Astrocyte (in vitro differentiated cells and primary cell): ENCODE data around the gene ANKRD13C. TPM values are rescaled to one million over a fixed set of nuclear protein-coding genes. Genes with fewer than 3 reads are reported as not detected.
A peak's percentile ranks its signal among the peaks of the same experiment; 100 is the strongest.

Source experiments
- DNase-seq: peaks from one replicate; pipeline ENCODE4 v3.0.0-alpha.2; 2010; ENCODE audit warnings: low read depth
- FAIRE-seq: peaks from 2 replicates; lab custom pipeline; 2011; peaks lifted over from hg19 to GRCh38; lab: Jason Lieb, UNC
- H2AFZ ChIP-seq: 2 replicates; pipeline ENCODE4 v1.6.0; 2012; ENCODE audit warnings: low read depth, low read length, inconsistent platforms
- H3K27ac ChIP-seq: 2 replicates; pipeline ENCODE4 v1.5.1; 2011; ENCODE audit warnings: low read depth, low read length, inconsistent platforms
- H3K27me3 ChIP-seq: 2 replicates; pipeline ENCODE4 v1.6.0; 2011; ENCODE audit warnings: low read length, inconsistent platforms; ENCODE audit not compliant: insufficient read depth
- H3K36me3 ChIP-seq: 2 replicates; pipeline ENCODE4 v1.5.1; 2011; ENCODE audit warnings: low read length, inconsistent platforms; ENCODE audit not compliant: insufficient read depth
- H3K4me1 ChIP-seq: 2 replicates; pipeline ENCODE4 v1.5.1; 2011; ENCODE audit warnings: low read length, inconsistent platforms; ENCODE audit not compliant: insufficient read depth
- H3K4me2 ChIP-seq: 2 replicates; pipeline ENCODE4 v1.6.0; 2012; ENCODE audit warnings: low read length, inconsistent platforms
- H3K4me3 ChIP-seq: 2 replicates; pipeline ENCODE4 v1.5.1; 2011; ENCODE audit warnings: low read depth, mild to moderate bottlenecking, low read length, inconsistent platforms; ENCODE audit not compliant: insufficient read depth
- H3K79me2 ChIP-seq: 2 replicates; pipeline ENCODE4 v1.6.0; 2012; ENCODE audit warnings: mild to moderate bottlenecking, low read length, inconsistent platforms; ENCODE audit not compliant: insufficient read depth
- H3K9ac ChIP-seq: 2 replicates; pipeline ENCODE4 v1.6.0; 2012; ENCODE audit warnings: mild to moderate bottlenecking, low read length, inconsistent platforms
- H3K9me3 ChIP-seq: 2 replicates; pipeline ENCODE4 v1.5.1; 2012; ENCODE audit warnings: low read depth, mild to moderate bottlenecking, low read length, inconsistent platforms; ENCODE audit not compliant: insufficient read depth
- H4K20me1 ChIP-seq: 2 replicates; pipeline ENCODE4 v1.6.0; 2012; ENCODE audit warnings: low read length, inconsistent platforms; ENCODE audit not compliant: insufficient read depth
- H3K27ac Mint-ChIP-seq: one replicate; pipeline ENCODE4 v1.8.0; 2021; ENCODE audit warnings: mild to moderate bottlenecking, mixed read lengths; ENCODE audit not compliant: unreplicated experiment
- H3K27me3 Mint-ChIP-seq: one replicate; pipeline ENCODE4 v1.8.0; 2021; ENCODE audit warnings: low read depth, mixed read lengths; ENCODE audit not compliant: unreplicated experiment
- H3K36me3 Mint-ChIP-seq: one replicate; pipeline ENCODE4 v1.8.0; 2021; ENCODE audit warnings: low read depth, mixed read lengths; ENCODE audit not compliant: unreplicated experiment
- H3K4me1 Mint-ChIP-seq: one replicate; pipeline ENCODE4 v1.8.0; 2021; ENCODE audit warnings: low read depth, mixed read lengths; ENCODE audit not compliant: unreplicated experiment
- H3K4me3 Mint-ChIP-seq: one replicate; pipeline ENCODE4 v1.8.0; 2021; ENCODE audit warnings: mild to moderate bottlenecking, moderate library complexity, mixed read lengths; ENCODE audit not compliant: unreplicated experiment
- H3K9me3 Mint-ChIP-seq: one replicate; pipeline ENCODE4 v1.8.0; 2021; ENCODE audit warnings: mild to moderate bottlenecking, mixed read lengths; ENCODE audit not compliant: unreplicated experiment
- EZH2 ChIP-seq: IDR thresholded peaks from 2 replicates; pipeline ENCODE4 v1.6.1; 2012; ENCODE audit warnings: mild to moderate bottlenecking, low read length, inconsistent platforms; ENCODE audit not compliant: insufficient read depth
- total RNA-seq: library from RNA; stranded (reverse); gene quantifications from 2 replicates; pipeline ENCODE4 v1.2.1, GENCODE V29; 2021
- TF ChIP-seq, protein P1 (sequence below): IDR thresholded peaks from 2 replicates; pipeline ENCODE4 v1.5.1; 2011; ENCODE audit warnings: low read depth, mild to moderate bottlenecking, inconsistent platforms, low read length, moderate library complexity; ENCODE audit not compliant: insufficient read depth

The ANKRD13C gene
- total RNA-seq, 1 donor from 2014 or later, result 22.0 TPM

DNA sequence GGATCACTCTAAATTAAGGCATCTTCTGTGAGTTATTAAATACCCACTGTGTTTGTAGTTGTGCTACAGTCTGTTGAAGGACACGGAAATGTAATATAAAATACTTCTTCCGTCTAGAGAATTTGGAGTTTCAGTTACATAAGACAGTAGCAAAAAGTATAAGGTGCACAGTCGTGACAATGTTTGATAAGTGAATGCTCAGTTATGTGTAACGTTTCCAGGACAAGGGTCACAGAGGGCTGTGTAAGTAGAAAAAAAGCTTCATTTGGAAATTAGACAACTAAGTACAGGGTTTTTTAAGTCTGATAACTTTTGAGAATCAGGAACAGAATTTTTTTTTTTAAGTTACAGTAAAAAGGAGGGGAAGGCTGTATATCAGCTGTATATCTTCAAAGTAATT is 105.8 kb downstream of the ANKRD13C start:
- peaks cover 32% of the 10 kb centered on the region for H4K20me1 ChIP-seq
- H3K9me3 Mint-ChIP-seq, result no peaks in the 10 kb centered on the region
- no peak overlapping the region for H3K4me3 ChIP-seq
- peaks cover 5% of the 10 kb centered on the region for H3K79me2 ChIP-seq
- no peak for DNase-seq
- H3K9me3 ChIP-seq, result no peaks in the 10 kb centered on the region
- no peaks in the 10 kb centered on the region for H3K4me1 ChIP-seq
- FAIRE-seq, result no peak
- no peak overlapping the region for H3K4me3 Mint-ChIP-seq
- no peak overlapping the region for H3K9ac ChIP-seq
- H3K27me3 Mint-ChIP-seq, result no peaks in the 10 kb centered on the region
- no peaks in the 10 kb centered on the region for H3K27me3 ChIP-seq
- H3K36me3 ChIP-seq, result peaks cover 75% of the 10 kb centered on the region
- no peak for TF ChIP-seq EZH2
- TF ChIP-seq, protein P1, sequence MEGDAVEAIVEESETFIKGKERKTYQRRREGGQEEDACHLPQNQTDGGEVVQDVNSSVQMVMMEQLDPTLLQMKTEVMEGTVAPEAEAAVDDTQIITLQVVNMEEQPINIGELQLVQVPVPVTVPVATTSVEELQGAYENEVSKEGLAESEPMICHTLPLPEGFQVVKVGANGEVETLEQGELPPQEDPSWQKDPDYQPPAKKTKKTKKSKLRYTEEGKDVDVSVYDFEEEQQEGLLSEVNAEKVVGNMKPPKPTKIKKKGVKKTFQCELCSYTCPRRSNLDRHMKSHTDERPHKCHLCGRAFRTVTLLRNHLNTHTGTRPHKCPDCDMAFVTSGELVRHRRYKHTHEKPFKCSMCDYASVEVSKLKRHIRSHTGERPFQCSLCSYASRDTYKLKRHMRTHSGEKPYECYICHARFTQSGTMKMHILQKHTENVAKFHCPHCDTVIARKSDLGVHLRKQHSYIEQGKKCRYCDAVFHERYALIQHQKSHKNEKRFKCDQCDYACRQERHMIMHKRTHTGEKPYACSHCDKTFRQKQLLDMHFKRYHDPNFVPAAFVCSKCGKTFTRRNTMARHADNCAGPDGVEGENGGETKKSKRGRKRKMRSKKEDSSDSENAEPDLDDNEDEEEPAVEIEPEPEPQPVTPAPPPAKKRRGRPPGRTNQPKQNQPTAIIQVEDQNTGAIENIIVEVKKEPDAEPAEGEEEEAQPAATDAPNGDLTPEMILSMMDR, result no peak
- no peaks in the 10 kb centered on the region for H3K4me1 Mint-ChIP-seq
- H3K27ac ChIP-seq, result no peak overlapping the region
- peak overlapping the region; percentile 31 for H3K27ac Mint-ChIP-seq
- peaks cover 11% of the 10 kb centered on the region for H3K36me3 Mint-ChIP-seq
- no peak overlapping the region for H2AFZ ChIP-seq
- H3K4me2 ChIP-seq, result no peak overlapping the region

DNA sequence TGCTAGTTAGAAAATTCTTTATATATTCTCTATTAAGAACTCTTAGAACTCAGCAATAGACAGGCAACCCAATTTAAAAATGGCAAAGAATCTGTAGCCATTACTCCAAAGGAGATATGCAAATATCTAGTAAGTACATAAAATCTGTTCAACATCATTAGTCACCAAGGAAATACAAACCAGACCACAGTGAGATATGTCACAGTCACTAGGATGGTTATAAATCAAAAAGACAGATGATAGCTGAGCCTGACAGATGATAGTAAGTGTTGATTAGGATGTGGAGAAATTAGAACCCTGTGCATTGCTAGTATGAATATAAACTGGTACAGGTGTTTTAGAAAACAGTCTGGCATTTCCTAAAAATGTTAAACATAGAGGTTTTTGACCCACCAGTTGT is 106.8 kb downstream of the ANKRD13C start:
- peaks cover 11% of the 10 kb centered on the region for H3K36me3 Mint-ChIP-seq

DNA sequence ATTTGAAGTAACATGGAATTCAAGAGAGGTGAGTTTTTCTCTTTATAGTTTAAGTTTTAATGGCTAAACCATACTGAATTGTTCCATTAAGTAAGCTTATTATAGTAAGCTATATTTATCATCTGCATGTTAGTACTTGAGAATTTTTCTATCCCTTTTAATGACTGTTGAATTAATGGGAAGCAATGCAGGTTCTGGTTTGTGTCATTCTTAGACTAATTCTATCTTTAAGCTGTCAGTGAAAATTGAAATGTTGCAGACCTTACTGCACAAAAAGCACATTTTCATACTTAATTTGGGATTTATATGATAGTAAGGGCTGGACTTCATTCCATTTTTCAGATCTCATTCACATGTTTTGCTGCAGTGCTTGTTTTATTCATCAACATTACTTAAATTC is 107.4 kb downstream of the ANKRD13C start:
- H3K27ac ChIP-seq, result no peak overlapping the region
- H3K36me3 ChIP-seq, result peaks cover 89% of the 10 kb centered on the region
- H3K9me3 ChIP-seq, result no peaks in the 10 kb centered on the region
- DNase-seq, result no peak
- H3K27me3 ChIP-seq, result no peaks in the 10 kb centered on the region
- no peak overlapping the region for H3K4me3 Mint-ChIP-seq
- peaks cover 11% of the 10 kb centered on the region for H3K36me3 Mint-ChIP-seq
- H3K9me3 Mint-ChIP-seq, result no peaks in the 10 kb centered on the region
- H4K20me1 ChIP-seq, result peaks cover 43% of the 10 kb centered on the region
- H3K4me1 Mint-ChIP-seq, result no peaks in the 10 kb centered on the region
- no peak overlapping the region for H2AFZ ChIP-seq
- no peaks in the 10 kb centered on the region for H3K27me3 Mint-ChIP-seq
- peaks cover 17% of the 10 kb centered on the region for H3K79me2 ChIP-seq
- H3K27ac Mint-ChIP-seq, result no peak overlapping the region
- no peak overlapping the region for H3K4me3 ChIP-seq
- no peak overlapping the region for H3K4me2 ChIP-seq
- no peak for TF ChIP-seq EZH2
- H3K4me1 ChIP-seq, result no peaks in the 10 kb centered on the region
- no peak overlapping the region for H3K9ac ChIP-seq
- FAIRE-seq, result no peak

More for the DNA sequence above, 106.8 kb downstream of the ANKRD13C start:
- H3K27ac ChIP-seq, result no peak overlapping the region
- Mint-ChIP-seq H3K9me3 (no peaks in the 10 kb centered on the region), H3K27me3 (no peaks in the 10 kb centered on the region), H3K4me1 (no peaks in the 10 kb centered on the region), H3K4me3 (no peak overlapping the region), H3K27ac (no peak overlapping the region)
- H3K4me1 ChIP-seq, result no peaks in the 10 kb centered on the region
- H3K79me2 ChIP-seq, result peaks cover 14% of the 10 kb centered on the region
- H3K4me2 ChIP-seq, result no peak overlapping the region
- H2AFZ ChIP-seq, result no peak overlapping the region
- no peak for FAIRE-seq
- no peak overlapping the region for H3K9ac ChIP-seq
- DNase-seq, result no peak
- TF ChIP-seq EZH2, result no peak
- TF ChIP-seq, protein P1, result no peak
- H3K27me3 ChIP-seq, result no peaks in the 10 kb centered on the region
- peaks cover 40% of the 10 kb centered on the region for H4K20me1 ChIP-seq
- no peak overlapping the region for H3K4me3 ChIP-seq
- peaks cover 85% of the 10 kb centered on the region for H3K36me3 ChIP-seq
- H3K9me3 ChIP-seq, result no peaks in the 10 kb centered on the region
